Glomerular visceral epithelial cell (primary cell): Measurements from ENCODE around the gene DCHS1.

Experiments used
- DNase-seq: peaks from one replicate; pipeline ENCODE4 v3.0.0-alpha.2; 2016; ENCODE audit errors: extremely low spot score

DCHS1 gene

DNA sequence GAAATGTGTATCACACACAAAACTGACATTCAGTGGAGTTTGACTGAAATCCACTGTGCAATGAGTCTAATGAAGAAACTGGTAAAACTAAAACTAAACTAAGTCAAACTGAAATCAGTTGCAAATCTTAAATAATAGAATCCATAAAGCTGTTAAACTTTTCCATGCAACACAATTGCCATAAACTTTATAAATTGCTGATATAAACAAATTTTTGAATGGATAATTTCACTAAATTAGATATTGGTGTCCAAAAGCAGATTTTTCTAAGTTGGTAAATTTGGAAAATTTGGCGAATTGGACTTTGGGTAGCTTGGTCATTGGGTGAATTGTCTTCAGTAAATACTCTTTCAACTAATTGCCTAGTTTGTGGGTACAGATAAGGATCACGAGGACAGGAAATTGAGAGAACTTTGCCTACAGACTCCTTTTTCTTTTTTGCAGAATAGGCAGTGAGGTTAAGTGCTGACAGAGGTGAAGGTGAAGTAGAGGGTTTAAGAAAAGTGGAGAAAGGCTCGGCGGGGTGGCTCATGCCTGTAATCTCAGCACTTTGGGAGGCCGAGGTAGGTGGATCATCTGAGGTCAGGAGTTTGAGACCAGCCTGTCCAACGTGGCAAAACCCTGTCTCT, 14.7 kb upstream of the DCHS1 start:
- no peak for DNase-seq

- DNase-seq, result peak; percentile 20
Measured at GRCh38 chr11:6667733-6668374, 12.2 kb upstream of the DCHS1 start.

DNA sequence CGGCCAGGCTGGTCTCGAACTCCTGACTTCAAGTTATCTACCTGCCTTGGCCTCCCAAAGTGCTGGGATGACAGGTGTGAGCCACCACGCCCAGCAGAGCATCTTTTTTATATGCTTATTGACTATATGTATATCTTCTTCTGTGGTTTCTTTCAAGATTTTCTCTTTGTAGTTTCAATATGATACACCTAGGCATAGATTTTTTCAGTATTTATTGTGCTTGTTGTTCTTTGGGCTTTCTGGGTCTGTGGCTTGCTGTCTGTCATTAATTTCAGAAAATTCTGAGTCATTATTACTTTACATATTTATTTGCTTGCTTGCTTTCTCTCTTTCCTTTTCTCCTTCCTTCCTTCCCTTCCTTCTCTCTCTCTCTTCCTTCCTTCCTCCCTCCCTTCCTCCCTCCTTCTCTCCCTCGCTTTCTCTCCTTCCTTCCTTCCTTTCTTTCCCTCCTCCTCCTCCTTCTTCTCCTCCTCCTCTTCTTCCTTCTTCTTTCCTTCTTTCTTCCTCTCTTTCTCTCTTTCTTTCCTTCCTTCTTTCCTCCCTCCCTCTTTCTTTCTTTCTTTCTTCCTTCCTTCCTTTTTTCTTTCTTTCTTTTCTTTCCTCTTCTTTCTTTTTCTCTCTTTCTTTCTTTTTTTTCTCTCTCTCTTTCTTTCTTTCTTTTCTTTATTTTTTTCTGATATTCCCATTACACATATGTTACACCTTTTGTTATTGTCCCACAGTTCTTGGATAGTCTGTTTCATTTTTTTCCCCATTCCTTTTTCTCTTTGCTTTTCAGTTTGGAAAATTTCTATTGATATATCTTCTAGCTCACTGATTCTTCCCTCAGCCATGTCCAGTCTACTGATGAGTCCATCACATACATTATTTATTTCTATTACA, 10.9 kb upstream of the DCHS1 start:
- DNase-seq, result no peak

DNA sequence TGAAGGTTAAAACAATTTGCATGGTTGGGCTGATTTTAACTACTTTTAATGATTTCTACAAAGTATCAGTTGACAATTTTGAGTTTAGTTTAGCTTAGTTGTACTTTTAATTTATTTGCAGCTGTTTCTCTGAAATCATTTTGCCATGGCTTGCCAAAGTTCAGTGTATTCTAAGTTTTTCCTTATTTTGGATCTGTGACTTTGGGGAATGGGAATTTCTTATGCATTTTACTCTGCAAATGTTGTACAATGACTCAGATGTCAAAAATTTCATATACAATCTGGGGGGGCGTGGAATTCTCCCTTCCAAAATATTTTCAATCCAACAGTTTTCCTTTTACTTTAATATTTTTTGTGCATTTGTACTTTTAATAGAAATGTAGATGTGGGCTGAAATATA, 8.9 kb upstream of the DCHS1 start:
- DNase-seq, result no peak

DNA sequence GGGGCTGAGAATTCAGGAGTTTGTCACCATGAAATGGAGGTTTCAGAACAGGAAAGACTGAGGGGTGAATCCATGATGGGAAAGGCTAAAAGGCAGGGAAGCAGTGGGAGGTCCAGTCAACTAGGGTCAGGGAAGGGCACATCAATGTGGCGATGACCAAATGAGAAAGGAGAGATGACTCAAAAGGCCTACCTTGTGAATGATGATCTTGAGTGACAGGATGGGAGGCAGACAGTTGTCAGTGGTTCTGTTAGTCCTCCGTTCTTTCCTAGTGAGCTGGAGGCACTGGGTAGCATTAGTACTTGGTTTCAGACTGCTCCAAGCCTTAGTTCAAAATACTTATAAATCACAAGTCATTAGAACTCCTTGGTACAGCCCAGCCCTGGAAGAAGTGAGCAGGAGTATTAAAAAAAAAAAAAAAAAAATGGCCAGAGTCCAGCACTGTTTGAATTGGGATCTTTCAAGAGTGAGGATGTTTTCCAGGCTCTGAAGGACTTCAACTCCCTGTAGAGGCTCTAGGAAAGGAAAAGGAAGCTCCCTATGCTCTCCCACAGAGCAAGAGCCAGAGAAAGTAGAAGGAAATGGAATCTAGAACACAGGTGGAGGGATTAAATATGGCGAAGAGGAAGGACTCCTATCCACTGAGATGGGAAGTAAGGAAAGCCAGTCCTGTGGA, 8.3 kb upstream of the DCHS1 start:
- no peak for DNase-seq

DNA sequence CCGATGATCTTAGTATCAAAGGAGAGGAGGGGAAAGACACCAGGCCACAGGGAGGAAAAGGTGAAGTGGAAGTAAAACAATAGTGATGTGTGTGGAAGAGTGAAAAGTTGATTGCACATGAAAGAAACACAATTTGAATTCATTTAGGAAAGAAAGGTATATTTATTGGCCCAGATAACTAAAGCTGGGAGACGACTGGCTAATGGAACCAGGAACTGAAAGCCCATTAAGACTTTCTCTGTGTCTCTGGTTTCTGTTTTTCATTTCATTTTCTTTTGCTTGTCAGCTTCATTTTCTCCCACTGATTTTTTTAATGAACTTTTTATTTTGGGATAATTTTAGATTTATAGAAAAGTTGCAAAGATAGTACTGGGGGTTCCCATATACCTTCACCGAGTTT, 5.1 kb upstream of the DCHS1 start:
- no peak for DNase-seq

DNA sequence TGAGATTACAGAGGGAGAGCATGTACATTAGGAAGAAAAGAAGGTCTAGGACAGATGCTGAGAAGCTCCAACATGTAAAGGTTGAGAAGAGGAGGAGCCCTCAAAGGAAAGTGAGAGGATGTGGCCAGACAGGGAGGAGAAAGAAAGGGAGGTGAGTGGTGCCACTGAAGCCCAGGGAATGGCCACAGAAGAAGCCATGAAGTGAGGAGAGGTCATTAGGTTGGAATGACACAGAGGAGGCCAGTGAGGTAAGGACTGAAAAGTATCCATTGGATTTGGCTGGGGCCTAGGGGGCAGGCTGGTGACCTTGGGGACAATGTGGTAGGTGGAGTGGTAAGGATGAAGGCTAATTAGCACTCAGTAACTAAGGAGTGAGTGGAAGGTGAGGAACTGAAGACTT, 3.0 kb upstream of the DCHS1 start:
- no peak for DNase-seq

DNA sequence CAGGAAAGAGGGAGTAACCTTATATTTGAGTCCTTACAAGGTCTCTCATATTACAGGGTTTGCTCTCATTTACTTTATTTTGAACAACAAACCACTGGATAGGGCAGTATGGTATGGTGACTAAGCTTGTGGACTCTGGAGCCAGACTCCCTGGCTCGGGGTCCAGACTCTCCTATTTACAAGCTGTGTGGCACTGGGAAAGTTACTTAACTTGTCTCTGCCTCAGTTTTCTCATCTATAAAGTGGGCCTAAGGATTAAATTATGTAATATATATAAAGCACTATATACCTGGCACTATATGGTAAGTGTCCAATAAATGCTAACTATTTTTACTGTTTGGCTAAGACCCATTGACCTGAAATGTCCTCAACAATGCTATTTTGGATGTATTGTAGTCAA, 1.7 kb upstream of the DCHS1 start:
- no peak for DNase-seq

- DNase-seq, result no peak
Measured at GRCh38 chr11:6656936-6657335, 1.3 kb upstream of the DCHS1 start.

DNA sequence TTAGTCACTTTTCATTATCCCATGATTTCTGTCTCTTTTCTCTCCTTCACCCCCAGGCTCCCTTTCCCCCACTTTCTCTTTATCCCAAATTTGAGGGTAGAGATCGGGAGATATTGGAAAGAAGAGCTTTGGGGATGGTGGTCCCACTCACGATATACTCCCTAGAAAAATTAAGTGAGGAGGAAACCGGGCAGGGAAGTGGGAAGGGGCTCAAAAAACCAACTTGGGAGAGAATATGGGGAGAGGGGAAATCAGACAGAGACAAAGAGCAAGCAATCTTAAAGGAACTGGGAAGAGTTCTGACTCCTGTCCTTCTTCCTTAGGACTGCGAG, 941 bp upstream of the DCHS1 start:
- no peak for DNase-seq

DNA sequence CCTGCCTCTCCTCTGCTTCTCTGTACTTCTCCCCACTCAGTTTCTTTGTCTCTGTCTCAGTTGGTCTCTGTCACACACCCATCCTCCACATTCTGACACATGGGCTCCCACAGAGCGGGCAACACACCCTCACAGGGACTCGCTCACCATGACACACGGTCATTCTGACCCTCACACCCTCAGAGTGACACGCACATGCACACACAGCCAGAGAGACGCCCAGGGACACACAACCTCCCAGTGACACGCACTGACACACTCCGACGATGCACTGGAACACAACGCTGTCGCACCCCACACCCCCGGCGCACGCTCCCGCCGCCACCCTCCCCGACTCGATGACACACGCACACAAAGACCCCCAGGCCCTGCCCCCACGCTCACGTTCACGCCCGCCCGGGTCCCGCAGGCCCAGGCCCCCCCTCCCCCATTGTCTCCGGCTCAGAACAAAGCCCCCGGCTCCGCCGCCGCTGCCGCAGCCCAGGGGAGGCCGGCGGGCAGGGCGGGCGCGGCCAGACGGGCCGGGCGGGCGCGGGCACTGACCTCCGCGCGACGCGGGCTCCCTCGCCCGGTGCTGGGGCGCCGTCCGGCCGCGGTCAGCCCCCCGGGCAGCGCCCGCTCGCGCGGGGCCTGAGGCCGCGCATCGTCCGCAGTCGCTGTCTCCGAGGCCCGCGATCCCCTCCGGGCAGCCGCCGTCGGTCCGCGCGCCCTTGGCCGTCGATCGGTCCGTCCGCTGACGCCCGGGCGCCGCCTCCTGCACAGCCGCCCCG, 404 bp downstream of the DCHS1 start:
- no peak for DNase-seq

- no peak for DNase-seq
Measured at GRCh38 chr11:6654281-6655019, 1.2 kb downstream of the DCHS1 start.

DNA sequence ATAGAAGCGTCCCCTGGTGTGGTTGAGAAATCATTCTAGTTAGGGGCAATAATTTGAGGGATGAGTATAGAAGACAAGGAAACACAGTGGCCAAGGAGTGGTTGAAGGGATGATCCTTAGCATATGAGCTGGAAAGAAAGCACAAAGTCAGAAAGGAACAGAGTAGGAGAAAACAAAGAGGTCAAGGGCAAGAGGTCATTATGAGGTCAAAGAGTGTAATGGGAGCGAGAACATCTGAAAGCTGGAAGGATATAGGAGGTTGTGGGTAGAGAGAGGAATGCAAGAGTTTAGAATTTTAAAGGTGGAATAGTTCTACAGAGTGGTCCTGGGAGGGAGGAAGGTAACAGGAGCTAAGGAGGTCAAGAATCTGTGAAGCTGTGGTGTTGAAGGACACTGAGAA, 2.0 kb downstream of the DCHS1 start:
- no peak for DNase-seq

DNA sequence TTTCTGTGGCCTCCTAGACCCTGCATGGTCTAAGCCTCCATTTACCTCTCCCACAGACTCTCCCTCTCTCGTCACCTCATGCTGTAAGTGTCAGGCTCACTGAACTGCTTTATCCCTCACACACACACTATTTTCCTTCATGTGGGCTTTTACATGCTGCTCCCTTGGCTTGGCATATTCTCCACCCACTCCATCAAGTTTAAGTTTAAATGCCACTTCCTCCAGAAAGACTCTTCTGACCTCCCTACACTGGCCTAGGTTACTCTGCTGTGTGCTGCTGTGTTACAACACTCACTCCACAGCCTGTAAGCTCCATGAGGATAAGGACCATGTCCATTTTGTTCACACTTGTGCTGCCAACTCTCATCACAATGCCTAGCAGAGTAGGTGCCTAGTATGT, 2.5 kb downstream of the DCHS1 start:
- no peak for DNase-seq

DNA sequence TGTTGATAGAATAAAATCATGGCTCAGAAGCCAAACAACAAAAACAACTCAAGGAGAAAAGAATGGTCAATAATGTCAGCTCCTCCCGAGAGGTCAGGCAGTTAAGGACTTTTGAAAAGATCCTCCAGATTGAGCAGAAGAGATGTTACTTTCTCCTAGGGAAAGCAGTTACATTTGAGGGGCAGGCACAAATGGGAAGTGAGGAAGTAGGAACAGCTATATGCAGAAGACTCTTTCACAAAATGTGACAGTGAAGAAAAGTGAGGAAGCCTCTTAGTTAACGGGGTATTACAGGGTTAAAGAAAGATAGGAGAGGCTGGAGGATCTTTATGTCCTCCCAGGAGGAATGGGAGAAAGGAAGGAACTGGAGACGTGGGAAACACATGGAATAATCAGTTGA, 3.4 kb downstream of the DCHS1 start:
- DNase-seq, result no peak

DNA sequence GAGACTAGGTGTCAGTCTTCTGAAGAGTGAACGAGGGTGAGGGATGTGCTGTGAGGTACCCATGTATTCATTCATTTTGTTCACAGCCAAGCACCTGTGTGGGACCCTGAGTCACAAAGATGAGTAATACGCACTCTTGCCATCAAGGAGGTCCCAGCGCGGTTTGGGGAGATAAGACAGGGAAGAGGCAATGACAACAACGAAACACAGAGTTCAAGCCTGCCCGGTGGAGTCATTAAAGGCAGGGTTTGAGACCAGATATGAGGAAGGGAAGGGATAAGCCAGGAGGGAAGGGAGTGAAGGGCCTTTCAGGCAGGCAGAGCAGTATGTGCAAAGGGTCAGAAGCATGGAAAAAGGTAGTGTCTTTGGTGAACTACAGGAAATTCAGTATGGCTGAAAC, 4.6 kb downstream of the DCHS1 start:
- no peak for DNase-seq

GRCh38 chr11:6650104-6650503, 5.5 kb downstream of the DCHS1 start:
- DNase-seq, result no peak

DNA sequence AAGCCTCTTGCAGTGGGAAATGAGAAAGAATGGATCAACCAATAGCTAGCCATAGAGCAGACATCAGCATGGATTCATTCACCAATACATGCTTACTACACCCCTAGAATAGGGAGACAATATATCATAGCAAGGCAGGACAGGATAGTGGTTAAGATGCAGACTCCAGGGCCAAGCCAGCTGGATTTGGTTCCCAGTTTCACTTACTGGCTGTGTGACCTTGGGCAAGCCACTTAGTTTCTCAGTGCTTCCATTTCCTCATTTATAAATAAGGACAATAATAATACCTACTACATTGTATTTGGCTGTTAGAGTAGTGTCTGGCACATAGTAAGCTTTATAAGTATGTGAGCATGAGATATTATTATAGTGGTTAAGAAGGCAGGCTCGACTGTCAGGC, 7.1 kb downstream of the DCHS1 start:
- DNase-seq, result no peak

- no peak for DNase-seq
Measured at GRCh38 chr11:6647836-6648235, 7.8 kb downstream of the DCHS1 start.

- DNase-seq, result no peak
Measured at GRCh38 chr11:6646918-6647679, 8.5 kb downstream of the DCHS1 start.

DNA sequence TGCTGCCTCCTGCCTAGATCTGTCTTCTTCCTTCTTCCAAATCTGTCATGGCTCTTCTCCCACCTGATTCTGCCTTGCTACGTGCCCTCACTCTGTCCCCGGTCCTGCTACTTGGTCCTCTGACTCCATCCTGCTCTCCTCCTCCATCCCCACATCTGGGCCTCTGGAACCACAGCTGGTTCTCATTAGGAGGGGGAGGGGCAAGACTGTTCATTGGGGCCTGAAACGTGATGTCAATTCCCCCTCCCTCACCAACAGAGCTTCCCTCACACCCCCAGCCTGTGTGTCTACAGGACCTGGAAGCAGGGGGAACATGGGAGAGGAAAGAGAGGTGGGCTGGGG, 9.1 kb downstream of the DCHS1 start:
- DNase-seq, result no peak
